ENCODE measurements around the gene NOXO1. TPM values are rescaled to one million over a fixed set of nuclear protein-coding genes. Genes with fewer than 3 reads are reported as not detected.

Gene NOXO1
- total and polyA plus RNA-seq, 2 donors (not counting 3 experiments of a cell fraction or from before 2014, with no cell fraction given): 0.37 to 0.60 TPM

DNA sequence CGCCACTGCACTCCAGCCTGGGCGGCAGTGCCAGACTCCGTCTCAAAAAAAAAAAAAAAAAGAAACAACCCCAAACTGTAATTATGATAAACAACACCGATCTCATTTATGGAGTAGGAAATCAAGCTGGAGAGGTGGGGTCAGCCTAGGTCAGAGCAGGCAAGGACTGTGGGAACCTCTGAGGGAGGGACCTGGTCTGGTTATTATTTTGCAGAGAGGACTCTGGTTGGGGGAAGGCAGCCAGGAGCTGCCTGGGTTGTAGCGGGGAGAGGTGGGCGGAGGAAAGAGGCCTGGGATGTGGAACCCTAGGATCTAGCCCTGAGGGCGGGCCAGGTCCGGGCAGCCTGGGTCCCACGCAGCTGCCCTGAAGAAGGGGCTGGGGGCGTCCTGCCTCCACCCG lies 52.2 kb downstream of the NOXO1 start:
- Histone ChIP-seq H4K20me1 (replicated peaks; ENCODE audit: control insufficient read depth, extremely low read depth, insufficient read depth, low read length) (no peaks in the 10 kb centered on the region), H3K27ac (ENCODE audit: insufficient read depth, low read depth, low read length) (no peak overlapping the region), H3K36me3 (ENCODE audit: control insufficient read depth in 2 of 2, extremely low read depth in 1 of 2, insufficient read depth in 2 of 2, low read length in 2 of 2) (no peaks in the 10 kb centered on the region), H3K9me1 (replicated peaks; ENCODE audit: control insufficient read depth, extremely low read depth, insufficient read depth, low read length) (no peaks in the 10 kb centered on the region), H3K4me2 (ENCODE audit: insufficient read depth, low read length) (peak overlapping the region; percentile 62), H3K79me2 (ENCODE audit: control insufficient read depth, insufficient read depth, low read length) (no peaks in the 10 kb centered on the region), H3K4me1 (ENCODE audit: control insufficient read depth, extremely low read depth, insufficient read depth, low read length) (no peaks in the 10 kb centered on the region), H3K4me3 (replicated peaks in 1 of 3; ENCODE audit: insufficient read depth in 1 of 3, low read depth in 1 of 3, low read length in 3 of 3) (peak overlapping the region in 2 of 3 experiments; percentile 50 to 53), H3K9me3 (replicated peaks; ENCODE audit: control insufficient read depth, insufficient read depth, low read length) (no peaks in the 10 kb centered on the region), H3K27me3 (ENCODE audit: control insufficient read depth in 2 of 2, insufficient read depth in 2 of 2, low read length in 2 of 2) (no peaks in the 10 kb centered on the region), H2AFZ (ENCODE audit: low read depth, low read length) (peak overlapping the region; percentile 93), H3K9ac (replicated peaks; ENCODE audit: extremely low read depth, insufficient read depth, low read length) (no peak overlapping the region)
- ChIA-PET POLR2A (no interaction called here), CTCF (interaction anchor here (0.5 to 1.6 kb wide), 14 partner anchors 13 to 1853 kb away, joined by 3 to 12 read pairs (median 4); no protein-coding TSS in a partner anchor)
- no TSS peak for BruUV-seq (replicated peaks)
- no peak for FAIRE-seq
- intact Hi-C loops (cut with micrococcal nuclease) (loop anchor here (1.0 to 2.0 kb wide), 2 partner anchors 14 to 66 kb away; partner anchors contain the start of gene MSRB1), dilution Hi-C loops (cut with MboI; ENCODE audit: extremely low pct_ligation_motif_present, low sequenced_read_pairs) (no loop called here)
- no peak for TF ChIP-seq JUN (IDR thresholded peaks at IDR 0.05; ENCODE audit: borderline replicate concordance, insufficient read depth, insufficient read length, low read depth)
- no peak for TF ChIP-seq FOS (IDR thresholded peaks at IDR 0.05; ENCODE audit: borderline replicate concordance, insufficient read depth, low read length)
- TF ChIP-seq, protein P1, sequence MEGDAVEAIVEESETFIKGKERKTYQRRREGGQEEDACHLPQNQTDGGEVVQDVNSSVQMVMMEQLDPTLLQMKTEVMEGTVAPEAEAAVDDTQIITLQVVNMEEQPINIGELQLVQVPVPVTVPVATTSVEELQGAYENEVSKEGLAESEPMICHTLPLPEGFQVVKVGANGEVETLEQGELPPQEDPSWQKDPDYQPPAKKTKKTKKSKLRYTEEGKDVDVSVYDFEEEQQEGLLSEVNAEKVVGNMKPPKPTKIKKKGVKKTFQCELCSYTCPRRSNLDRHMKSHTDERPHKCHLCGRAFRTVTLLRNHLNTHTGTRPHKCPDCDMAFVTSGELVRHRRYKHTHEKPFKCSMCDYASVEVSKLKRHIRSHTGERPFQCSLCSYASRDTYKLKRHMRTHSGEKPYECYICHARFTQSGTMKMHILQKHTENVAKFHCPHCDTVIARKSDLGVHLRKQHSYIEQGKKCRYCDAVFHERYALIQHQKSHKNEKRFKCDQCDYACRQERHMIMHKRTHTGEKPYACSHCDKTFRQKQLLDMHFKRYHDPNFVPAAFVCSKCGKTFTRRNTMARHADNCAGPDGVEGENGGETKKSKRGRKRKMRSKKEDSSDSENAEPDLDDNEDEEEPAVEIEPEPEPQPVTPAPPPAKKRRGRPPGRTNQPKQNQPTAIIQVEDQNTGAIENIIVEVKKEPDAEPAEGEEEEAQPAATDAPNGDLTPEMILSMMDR (IDR thresholded peaks at IDR 0.05; ENCODE audit: extremely low read depth in 1 of 2, insufficient read depth in 1 of 2, low read depth in 1 of 2, low read length in 2 of 2): no peak
- no peak for TF ChIP-seq MAX (IDR thresholded peaks at IDR 0.05; ENCODE audit: insufficient read depth, insufficient read length)
- no peak for TF ChIP-seq GATA2 (IDR thresholded peaks at IDR 0.05; ENCODE audit: insufficient read depth, insufficient read length, low read depth, low read length)
- no peak for TF ChIP-seq EZH2 (IDR thresholded peaks at IDR 0.05; ENCODE audit: borderline replicate concordance, low read depth, low read length, severe bottlenecking)
- TF ChIP-seq MYC (IDR thresholded peaks at IDR 0.05; ENCODE audit: low read depth, low read length): no peak
- TF ChIP-seq POLR2A (IDR thresholded peaks at IDR 0.05; ENCODE audit: low read depth, low read length): no peak
- no peak for TF ChIP-seq POLR2AphosphoS5 (IDR thresholded peaks at IDR 0.05; ENCODE audit: insufficient read depth, low read depth, low read length)
- no peak for DNase-seq (ENCODE audit: low read depth, low spot score)

Small RNA genes lying within 50 kb of the gene (small RNA-seq; reads per million reads assigned to genes)
- gene AC005363.2 (ENCODE audit: insufficient read depth, insufficient read length, low read depth, low replicate concordance) (not detected), gene RN7SL219P (ENCODE audit: insufficient read depth, insufficient read length, low read depth, low replicate concordance) (not detected), gene SNORA10 (ENCODE audit: insufficient read depth, insufficient read length, low read depth, low replicate concordance) (not detected), gene SNORA64 (ENCODE audit: insufficient read depth, insufficient read length, low read depth, low replicate concordance) (not detected)

Other genes with a start within 250 kb of the NOXO1 start
Only the 30 nearest of the 31 such genes appear.
- 32.0 and 38.2 TPM in 2 replicates for gene NME3, start 209.9 kb downstream of the NOXO1 start, total RNA-seq
- gene NME3, start 209.9 kb downstream of the NOXO1 start, polyA plus RNA-seq: 74.4 and 133 TPM in 2 replicates
- gene EME2, start 208.7 kb downstream of the NOXO1 start, total RNA-seq: 15.2 and 21.4 TPM in 2 replicates
- 9.7 and 11.5 TPM in 2 replicates for gene EME2, start 208.7 kb downstream of the NOXO1 start, polyA plus RNA-seq
- gene MRPS34, start 208.3 kb downstream of the NOXO1 start, total RNA-seq: 85.2 and 102 TPM in 2 replicates
- gene MRPS34, start 208.3 kb downstream of the NOXO1 start, polyA plus RNA-seq: 82.1 and 93.8 TPM in 2 replicates
- gene SPSB3, start 198.9 kb downstream of the NOXO1 start, total RNA-seq: 39.0 and 40.5 TPM in 2 replicates
- gene SPSB3, start 198.9 kb downstream of the NOXO1 start, polyA plus RNA-seq: 86.2 and 107 TPM in 2 replicates
- gene NUBP2, start 198.5 kb downstream of the NOXO1 start, total RNA-seq: 55.0 and 58.2 TPM in 2 replicates
- gene NUBP2, start 198.5 kb downstream of the NOXO1 start, polyA plus RNA-seq: 69.6 and 85.4 TPM in 2 replicates
- not detected in 2 replicates for gene IGFALS, start 187.8 kb downstream of the NOXO1 start, total RNA-seq
- 0.03 TPM in 1 of 2 replicates, not detected in the other for gene IGFALS, start 187.8 kb downstream of the NOXO1 start, polyA plus RNA-seq
- gene HAGH, start 154.6 kb downstream of the NOXO1 start, total RNA-seq: 54.3 and 56.4 TPM in 2 replicates
- gene HAGH, start 154.6 kb downstream of the NOXO1 start, polyA plus RNA-seq: 84.2 and 122 TPM in 2 replicates
- 27.9 and 44.8 TPM in 2 replicates for gene FAHD1, start 154.3 kb downstream of the NOXO1 start, total RNA-seq
- gene FAHD1, start 154.3 kb downstream of the NOXO1 start, polyA plus RNA-seq: 69.2 and 85.0 TPM in 2 replicates
- not detected in 2 replicates for gene MEIOB, start 109.3 kb downstream of the NOXO1 start, total RNA-seq
- gene MEIOB, start 109.3 kb downstream of the NOXO1 start, polyA plus RNA-seq: 0.04 TPM in 1 of 2 replicates, not detected in the other
- not detected in 2 replicates for gene HS3ST6, start 63.1 kb downstream of the NOXO1 start, total RNA-seq
- gene HS3ST6, start 63.1 kb downstream of the NOXO1 start, polyA plus RNA-seq: not detected in 2 replicates
- gene MSRB1, start 38.3 kb downstream of the NOXO1 start, total RNA-seq: 20.7 and 25.0 TPM in 2 replicates
- gene MSRB1, start 38.3 kb downstream of the NOXO1 start, polyA plus RNA-seq: 42.1 and 54.6 TPM in 2 replicates
- not detected in 2 replicates for gene RPL3L, start 26.8 kb downstream of the NOXO1 start, total RNA-seq
- not detected in 2 replicates for gene RPL3L, start 26.8 kb downstream of the NOXO1 start, polyA plus RNA-seq
- 124 and 144 TPM in 2 replicates for gene NDUFB10, start 21.9 kb downstream of the NOXO1 start, total RNA-seq
- gene NDUFB10, start 21.9 kb downstream of the NOXO1 start, polyA plus RNA-seq: 167 and 192 TPM in 2 replicates
- gene RPS2, start 16.6 kb downstream of the NOXO1 start, total RNA-seq: 2,793 and 3,036 TPM in 2 replicates
- gene RPS2, start 16.6 kb downstream of the NOXO1 start, polyA plus RNA-seq: 9,021 and 12,733 TPM in 2 replicates
- not detected in 2 replicates for gene RNF151, start 14.6 kb downstream of the NOXO1 start, total RNA-seq
- not detected in 2 replicates for gene RNF151, start 14.6 kb downstream of the NOXO1 start, polyA plus RNA-seq
- 42.2 and 42.3 TPM in 2 replicates for gene TBL3, start 9.4 kb downstream of the NOXO1 start, total RNA-seq
- 77.1 and 80.6 TPM in 2 replicates for gene TBL3, start 9.4 kb downstream of the NOXO1 start, polyA plus RNA-seq
- 29.9 and 30.5 TPM in 2 replicates for gene GFER, start 2.7 kb upstream of the NOXO1 start, total RNA-seq
- 13.7 and 26.0 TPM in 2 replicates for gene GFER, start 2.7 kb upstream of the NOXO1 start, polyA plus RNA-seq
- gene SYNGR3, start 8.5 kb upstream of the NOXO1 start, total RNA-seq: 0.81 and 0.95 TPM in 2 replicates
- 1.4 and 2.6 TPM in 2 replicates for gene SYNGR3, start 8.5 kb upstream of the NOXO1 start, polyA plus RNA-seq
- 60.5 and 67.0 TPM in 2 replicates for gene ZNF598, start 28.4 kb upstream of the NOXO1 start, total RNA-seq
- gene ZNF598, start 28.4 kb upstream of the NOXO1 start, polyA plus RNA-seq: 43.3 TPM in 2 replicates
- 3.3 and 3.9 TPM in 2 replicates for gene NPW, start 38.3 kb upstream of the NOXO1 start, total RNA-seq
- gene NPW, start 38.3 kb upstream of the NOXO1 start, polyA plus RNA-seq: 0.84 and 1.8 TPM in 2 replicates
- 71.2 and 77.7 TPM in 2 replicates for gene NHERF2, start 45.4 kb upstream of the NOXO1 start, total RNA-seq
- 65.2 and 84.5 TPM in 2 replicates for gene NHERF2, start 45.4 kb upstream of the NOXO1 start, polyA plus RNA-seq
- 35.3 and 39.8 TPM in 2 replicates for gene NTHL1, start 66.4 kb upstream of the NOXO1 start, total RNA-seq
- 65.8 and 77.9 TPM in 2 replicates for gene NTHL1, start 66.4 kb upstream of the NOXO1 start, polyA plus RNA-seq
- gene TSC2, start 66.5 kb upstream of the NOXO1 start, total RNA-seq: 144 TPM in 2 replicates
- 87.9 and 116 TPM in 2 replicates for gene TSC2, start 66.5 kb upstream of the NOXO1 start, polyA plus RNA-seq
- 92.1 and 102 TPM in 2 replicates for gene PKD1, start 154.4 kb upstream of the NOXO1 start, total RNA-seq
- 52.5 and 62.3 TPM in 2 replicates for gene PKD1, start 154.4 kb upstream of the NOXO1 start, polyA plus RNA-seq
- gene RAB26, start 167.2 kb upstream of the NOXO1 start, total RNA-seq: 0.91 and 1.6 TPM in 2 replicates
- gene RAB26, start 167.2 kb upstream of the NOXO1 start, polyA plus RNA-seq: 2.0 and 3.1 TPM in 2 replicates
- gene TRAF7, start 174.3 kb upstream of the NOXO1 start, total RNA-seq: 141 and 159 TPM in 2 replicates
- 175 and 191 TPM in 2 replicates for gene TRAF7, start 174.3 kb upstream of the NOXO1 start, polyA plus RNA-seq
- gene CASKIN1, start 215.1 kb upstream of the NOXO1 start, total RNA-seq: 0.35 and 0.58 TPM in 2 replicates
- 0.10 and 0.11 TPM in 2 replicates for gene CASKIN1, start 215.1 kb upstream of the NOXO1 start, polyA plus RNA-seq
- 36.9 and 37.0 TPM in 2 replicates for gene MLST8, start 224.0 kb upstream of the NOXO1 start, total RNA-seq
- gene MLST8, start 224.0 kb upstream of the NOXO1 start, polyA plus RNA-seq: 129 and 181 TPM in 2 replicates
- 8.4 and 10.2 TPM in 2 replicates for gene BRICD5, start 229.4 kb upstream of the NOXO1 start, total RNA-seq
- 5.6 and 9.3 TPM in 2 replicates for gene BRICD5, start 229.4 kb upstream of the NOXO1 start, polyA plus RNA-seq
- gene PGP, start 233.4 kb upstream of the NOXO1 start, total RNA-seq: 29.6 and 32.0 TPM in 2 replicates
- gene PGP, start 233.4 kb upstream of the NOXO1 start, polyA plus RNA-seq: 28.5 and 40.0 TPM in 2 replicates

Data from endothelial cell of umbilical vein (primary cell).